Measurements from ENCODE around the gene AXIN1.

The AXIN1 gene

DNA sequence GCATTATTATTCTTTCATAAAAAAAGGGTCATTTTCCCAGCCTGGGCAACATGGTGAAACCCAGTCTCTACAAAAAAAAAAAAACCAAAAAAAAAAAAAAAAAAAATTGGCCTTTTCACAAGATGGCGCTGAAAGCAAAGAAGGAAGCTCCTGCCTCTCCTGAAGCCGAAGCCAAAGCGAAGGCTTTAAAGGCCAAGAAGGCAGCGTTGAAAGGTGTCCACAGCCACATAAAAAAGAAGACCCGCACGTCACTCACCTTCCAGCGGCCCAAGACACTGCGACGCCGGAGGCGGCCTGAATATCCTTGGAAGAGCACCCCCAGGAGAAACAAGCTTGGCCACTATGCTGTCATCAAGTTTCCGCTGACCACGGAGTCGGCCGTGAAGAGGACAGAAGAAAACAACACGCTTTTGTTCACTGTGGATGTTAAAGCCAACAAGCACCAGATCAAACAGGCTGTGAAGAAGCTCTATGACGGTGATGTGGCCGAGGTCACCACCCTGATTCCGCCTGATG is 34.2 kb upstream of the AXIN1 start:
- DNase-seq (ENCODE audit: extremely low read depth, low read depth), result no peak

DNA sequence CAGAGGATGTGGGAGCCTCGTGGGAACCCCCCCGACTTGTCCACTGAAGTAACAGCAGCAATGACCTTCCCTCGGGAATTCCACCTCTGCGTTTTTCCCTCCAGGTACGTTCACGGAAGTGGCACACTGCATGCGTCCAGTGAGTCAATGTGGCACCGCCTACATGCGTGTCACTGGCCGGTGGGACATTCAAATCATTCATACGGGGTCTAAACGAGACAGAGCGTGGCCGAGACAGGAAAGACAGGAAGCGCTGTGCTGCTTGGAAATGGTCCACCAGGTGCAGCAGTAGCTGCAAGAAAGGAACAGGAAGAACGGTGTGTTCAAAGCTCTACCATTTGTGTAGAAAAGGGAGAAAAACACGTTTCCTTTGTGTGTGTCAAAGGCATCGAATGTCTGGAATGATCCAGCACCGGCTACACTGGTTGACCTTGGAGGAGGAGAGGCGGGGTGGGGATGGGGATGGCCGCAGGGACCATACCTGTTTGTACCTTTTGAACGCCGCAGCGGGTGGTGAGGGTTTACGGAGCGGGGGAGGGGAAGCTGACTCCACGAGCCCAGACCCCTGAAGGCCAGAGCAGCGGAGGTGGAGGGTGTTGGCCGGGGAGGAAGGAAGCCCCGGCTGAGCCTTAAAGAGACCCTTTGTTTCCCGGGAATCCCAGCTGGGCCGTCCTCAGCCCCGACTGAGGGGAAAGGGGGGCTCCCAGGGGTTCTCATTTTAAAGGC is 31.0 kb upstream of the AXIN1 start:
- DNase-seq (ENCODE audit: extremely low read depth, low read depth), result no peak
- TF ChIP-seq, protein P1, sequence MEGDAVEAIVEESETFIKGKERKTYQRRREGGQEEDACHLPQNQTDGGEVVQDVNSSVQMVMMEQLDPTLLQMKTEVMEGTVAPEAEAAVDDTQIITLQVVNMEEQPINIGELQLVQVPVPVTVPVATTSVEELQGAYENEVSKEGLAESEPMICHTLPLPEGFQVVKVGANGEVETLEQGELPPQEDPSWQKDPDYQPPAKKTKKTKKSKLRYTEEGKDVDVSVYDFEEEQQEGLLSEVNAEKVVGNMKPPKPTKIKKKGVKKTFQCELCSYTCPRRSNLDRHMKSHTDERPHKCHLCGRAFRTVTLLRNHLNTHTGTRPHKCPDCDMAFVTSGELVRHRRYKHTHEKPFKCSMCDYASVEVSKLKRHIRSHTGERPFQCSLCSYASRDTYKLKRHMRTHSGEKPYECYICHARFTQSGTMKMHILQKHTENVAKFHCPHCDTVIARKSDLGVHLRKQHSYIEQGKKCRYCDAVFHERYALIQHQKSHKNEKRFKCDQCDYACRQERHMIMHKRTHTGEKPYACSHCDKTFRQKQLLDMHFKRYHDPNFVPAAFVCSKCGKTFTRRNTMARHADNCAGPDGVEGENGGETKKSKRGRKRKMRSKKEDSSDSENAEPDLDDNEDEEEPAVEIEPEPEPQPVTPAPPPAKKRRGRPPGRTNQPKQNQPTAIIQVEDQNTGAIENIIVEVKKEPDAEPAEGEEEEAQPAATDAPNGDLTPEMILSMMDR (IDR thresholded peaks at IDR 0.05; ENCODE audit: low read depth, low read length), result no peak

More for the DNA sequence above, 34.2 kb upstream of the AXIN1 start:
- TF ChIP-seq, protein P1 (IDR thresholded peaks at IDR 0.05; ENCODE audit: low read depth, low read length), result no peak

DNA sequence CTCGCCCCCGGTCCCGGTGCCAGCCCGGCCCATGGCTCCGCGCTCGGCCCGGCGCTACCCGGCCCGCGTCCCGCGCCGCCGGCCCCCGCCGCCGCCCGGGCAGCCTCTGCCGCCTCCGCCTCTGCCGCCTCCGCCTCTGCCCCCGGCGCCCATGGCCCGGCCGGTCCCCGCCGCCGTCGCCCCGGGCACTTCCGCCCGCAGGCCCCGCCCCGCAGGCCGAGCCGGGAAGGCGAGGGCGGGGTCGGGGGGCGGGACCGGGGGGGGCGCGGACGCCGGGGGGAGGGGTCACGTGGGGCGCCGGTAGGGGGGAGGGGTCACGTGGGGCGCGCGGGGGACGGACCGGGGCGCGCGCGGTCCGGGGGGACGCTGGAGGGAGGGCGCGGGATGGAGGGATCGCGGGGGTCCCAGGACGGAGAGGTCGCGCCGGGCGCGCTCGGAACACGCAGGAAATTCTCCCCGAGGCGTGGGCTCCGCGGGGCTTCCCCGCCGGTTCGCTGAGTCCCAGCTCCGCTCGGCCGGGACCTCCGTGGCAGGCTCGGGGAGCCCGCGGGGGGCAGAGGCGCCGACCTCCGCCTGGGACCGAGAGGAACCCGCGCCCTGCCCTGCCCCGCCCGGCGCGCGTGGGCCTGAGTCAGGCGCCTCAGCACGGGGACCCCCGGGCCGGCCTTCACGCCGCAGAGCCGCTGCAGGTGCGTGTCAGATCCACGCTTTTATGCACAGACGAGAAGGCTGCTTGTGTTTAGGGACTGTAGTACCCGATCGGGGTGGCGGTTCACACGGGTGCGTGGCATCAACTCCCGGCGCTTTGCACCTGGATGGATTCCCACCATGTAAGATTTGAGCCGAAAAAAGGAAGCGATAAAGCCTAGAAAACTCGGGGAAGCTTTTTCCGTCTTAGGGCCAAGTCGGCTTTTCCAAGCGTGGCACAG is 29.5 kb upstream of the AXIN1 start, which contains the start of gene PGAP6:
Gene PGAP6 (minus strand): TSS at position 190 of the 929 bp plus-strand sequence. CDS start 157 bp downstream, at position 33.
- TF ChIP-seq, protein P1 (IDR thresholded peaks at IDR 0.05; ENCODE audit: low read depth, low read length), result no peak
- no peak for DNase-seq (ENCODE audit: extremely low read depth, low read depth)

DNA sequence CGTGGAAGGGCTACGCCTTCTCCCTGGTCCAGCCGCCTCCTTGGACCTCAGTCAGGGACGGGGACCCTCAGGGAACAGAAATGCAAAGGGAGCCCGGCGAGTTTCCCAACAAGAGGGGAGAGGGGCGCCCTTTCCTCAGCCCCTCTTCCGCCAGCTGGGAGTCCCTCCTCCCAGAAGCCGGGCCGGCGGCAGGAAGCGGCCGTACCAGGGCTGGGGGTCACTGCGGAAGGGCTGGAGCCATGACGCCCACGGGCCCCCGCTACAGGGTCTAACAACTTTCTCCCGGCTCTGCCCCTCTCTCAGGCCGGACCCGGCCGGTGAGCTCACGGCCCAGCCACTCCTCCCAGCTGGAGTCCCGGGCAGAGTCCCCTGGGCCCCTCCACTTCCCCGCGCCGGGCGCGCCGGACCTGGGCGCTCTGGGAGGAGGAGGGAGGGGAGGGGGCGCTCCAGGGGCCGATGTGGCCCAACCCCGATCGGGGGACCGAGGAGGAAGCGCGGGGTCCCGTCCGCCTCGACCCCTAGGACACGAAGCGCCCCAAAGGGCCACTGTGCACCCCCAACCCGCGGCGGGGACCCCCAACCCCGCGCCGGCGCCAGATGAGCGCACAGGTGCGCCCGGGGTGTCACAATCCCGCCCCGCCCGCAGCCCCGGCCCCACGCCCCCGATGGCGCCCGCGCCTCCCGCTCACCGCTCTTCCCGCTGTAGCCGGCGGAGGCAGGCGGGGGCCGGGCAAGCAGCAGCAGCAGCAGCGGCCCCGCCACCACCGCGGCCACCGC is 28.7 kb upstream of the AXIN1 start:
- TF ChIP-seq, protein P1 (IDR thresholded peaks at IDR 0.05; ENCODE audit: low read depth, low read length), result no peak
- no peak for DNase-seq (ENCODE audit: extremely low read depth, low read depth)

DNA sequence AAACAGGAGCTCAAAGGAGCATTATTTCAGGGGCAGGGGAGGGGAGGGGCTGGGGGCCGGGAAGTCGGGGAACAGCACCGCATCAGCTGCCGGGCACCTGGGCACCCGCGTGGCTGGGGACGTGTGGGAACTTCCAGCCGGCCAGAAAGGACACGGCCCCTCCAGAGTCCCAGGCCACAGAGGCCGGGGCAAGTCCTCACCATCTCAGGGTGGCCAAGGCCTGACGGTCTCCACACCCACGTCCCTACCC is 28.2 kb upstream of the AXIN1 start:
- DNase-seq (ENCODE audit: extremely low read depth, low read depth), result no peak
- TF ChIP-seq, protein P1 (IDR thresholded peaks at IDR 0.05; ENCODE audit: low read depth, low read length), result no peak

DNA sequence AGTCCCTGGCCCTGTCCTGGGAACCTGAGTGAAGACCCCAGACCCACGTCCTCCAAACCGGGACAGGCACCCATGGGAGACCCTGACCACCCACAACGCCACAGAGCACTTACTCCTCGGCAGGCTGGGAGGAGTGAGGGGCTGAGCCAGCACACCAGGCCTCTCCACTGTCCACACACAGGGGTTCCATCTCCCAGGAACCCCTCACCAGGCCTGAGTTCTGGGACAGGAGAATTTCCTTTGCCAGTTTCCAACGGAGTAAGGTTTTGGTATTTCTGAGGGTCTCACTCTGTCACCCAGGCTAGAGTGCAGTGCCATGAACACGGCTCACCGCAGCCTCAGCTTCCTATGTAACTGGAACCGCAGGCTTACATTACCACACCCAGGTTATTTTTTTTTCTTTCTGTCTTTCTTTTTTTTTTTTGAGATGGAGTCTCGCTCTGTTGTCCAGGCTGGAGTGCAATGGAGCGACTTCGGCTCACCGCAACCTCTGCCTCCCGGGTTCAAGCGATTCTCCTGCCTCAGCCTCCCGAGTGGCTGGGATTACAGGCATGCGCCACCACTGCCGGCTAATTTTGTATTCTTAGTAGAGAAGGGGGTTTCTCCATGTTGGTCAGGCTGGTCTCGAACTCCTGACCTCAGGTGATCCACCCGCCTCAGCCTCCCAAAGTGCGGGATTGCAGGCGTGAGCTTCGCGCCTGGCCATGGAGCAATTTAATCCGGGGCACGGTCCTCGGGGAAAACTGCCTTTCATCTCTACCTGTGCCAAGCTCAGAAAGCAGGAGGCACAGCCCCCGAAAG is 27.6 kb upstream of the AXIN1 start:
- TF ChIP-seq, protein P1 (IDR thresholded peaks at IDR 0.05; ENCODE audit: low read depth, low read length), result no peak
- DNase-seq (ENCODE audit: extremely low read depth, low read depth), result no peak

All from AG09319 (cell line).